A549 (cell line): ENCODE results near the gene MMP25.

Source experiments
- ESRRA ChIP-seq: fragments of 150-350 bp; IDR thresholded peaks from 2 replicates; pipeline ENCODE4 v1.6.1; 2014; ENCODE audit warnings: mild to moderate bottlenecking, low read length, borderline replicate concordance
- NR3C1 ChIP-seq: fragments of >200 bp; sonication (Bioruptor Twin); formaldehyde crosslinking; IDR thresholded peaks from 3 replicates; pipeline ENCODE4 v1.6.1; 2017
- RFX5 ChIP-seq: fragments of 450-650 bp; IDR thresholded peaks from 2 replicates; pipeline ENCODE4 v1.7.1; 2014; ENCODE audit warnings: antibody characterized with exemption, mild to moderate bottlenecking, moderate library complexity
- SMC3 ChIP-seq: fragments of >200 bp; sonication (Bioruptor Twin); formaldehyde crosslinking; IDR thresholded peaks from 3 replicates; pipeline ENCODE4 v1.6.1; 2018; ENCODE audit warnings: inconsistent platforms
- ZNF302 ChIP-seq: fragments of 250-450 bp; sonication (Bioruptor Pico); IDR thresholded peaks from 2 replicates; pipeline ENCODE4 v1.9.0; 2021; ENCODE audit warnings: inconsistent platforms, mild to moderate bottlenecking, moderate library complexity
- TF ChIP-seq, protein P1 (sequence below): fragments of >200 bp; sonication (Bioruptor Twin); formaldehyde crosslinking; IDR thresholded peaks from 3 replicates; pipeline ENCODE4 v1.5.1; 2016
- TF ChIP-seq, protein P2 (sequence below): fragments of 150-350 bp; IDR thresholded peaks from 2 replicates; pipeline ENCODE4 v1.6.1; 2014; ENCODE audit warnings: low read depth, mild to moderate bottlenecking, low read length
- TF ChIP-seq, protein P3 (sequence below): IDR thresholded peaks from 2 replicates; pipeline ENCODE4 v1.6.1; 2012

DNA sequence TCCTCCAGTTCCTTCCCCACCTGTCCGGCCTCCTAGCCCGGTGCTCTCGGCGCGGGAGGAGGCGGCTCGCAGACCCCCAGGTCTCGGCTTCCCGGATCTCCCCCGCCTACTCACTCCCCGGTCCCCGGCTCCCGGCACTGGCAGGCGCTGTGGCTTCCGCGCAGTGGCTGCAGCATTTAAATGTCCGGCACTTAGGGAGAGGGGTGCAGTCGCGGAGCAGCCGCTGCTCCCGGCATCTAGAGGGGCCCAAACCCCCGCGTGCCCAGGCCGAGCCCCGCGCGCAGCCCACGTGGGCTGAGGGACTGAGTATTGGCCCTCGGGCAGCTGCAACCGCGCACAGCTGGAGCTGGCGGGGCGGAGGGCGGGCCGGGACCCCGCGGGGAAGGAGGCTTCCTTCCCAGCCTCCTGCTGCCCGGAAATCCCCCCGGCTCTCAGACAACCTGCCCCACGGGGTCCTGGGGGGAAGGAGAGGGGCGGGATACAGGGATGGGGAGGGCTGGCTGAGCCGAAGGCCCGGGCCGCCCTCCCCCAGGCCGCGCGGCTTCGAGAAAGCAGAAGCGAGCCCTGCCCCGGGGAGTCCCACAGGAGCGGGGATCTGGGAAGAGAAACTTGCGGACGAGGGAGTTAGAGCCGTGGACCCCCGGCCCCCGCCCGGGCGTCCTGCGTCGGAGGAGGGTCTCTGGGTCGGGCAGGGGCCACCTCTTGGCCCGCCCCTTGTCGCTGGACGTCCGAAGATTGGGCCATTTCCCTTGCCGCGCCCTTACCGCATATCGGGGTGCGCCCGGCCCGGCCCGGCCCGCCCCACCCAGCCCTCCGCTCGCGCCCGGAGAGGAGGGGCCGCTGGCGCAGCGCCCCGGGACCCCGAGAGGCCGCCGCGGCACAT, at the start of gene MMP25:
- TF ChIP-seq NR3C1, result no peak
- TF ChIP-seq, protein P1, sequence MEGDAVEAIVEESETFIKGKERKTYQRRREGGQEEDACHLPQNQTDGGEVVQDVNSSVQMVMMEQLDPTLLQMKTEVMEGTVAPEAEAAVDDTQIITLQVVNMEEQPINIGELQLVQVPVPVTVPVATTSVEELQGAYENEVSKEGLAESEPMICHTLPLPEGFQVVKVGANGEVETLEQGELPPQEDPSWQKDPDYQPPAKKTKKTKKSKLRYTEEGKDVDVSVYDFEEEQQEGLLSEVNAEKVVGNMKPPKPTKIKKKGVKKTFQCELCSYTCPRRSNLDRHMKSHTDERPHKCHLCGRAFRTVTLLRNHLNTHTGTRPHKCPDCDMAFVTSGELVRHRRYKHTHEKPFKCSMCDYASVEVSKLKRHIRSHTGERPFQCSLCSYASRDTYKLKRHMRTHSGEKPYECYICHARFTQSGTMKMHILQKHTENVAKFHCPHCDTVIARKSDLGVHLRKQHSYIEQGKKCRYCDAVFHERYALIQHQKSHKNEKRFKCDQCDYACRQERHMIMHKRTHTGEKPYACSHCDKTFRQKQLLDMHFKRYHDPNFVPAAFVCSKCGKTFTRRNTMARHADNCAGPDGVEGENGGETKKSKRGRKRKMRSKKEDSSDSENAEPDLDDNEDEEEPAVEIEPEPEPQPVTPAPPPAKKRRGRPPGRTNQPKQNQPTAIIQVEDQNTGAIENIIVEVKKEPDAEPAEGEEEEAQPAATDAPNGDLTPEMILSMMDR, result no peak
- no peak for TF ChIP-seq ZNF302
- no peak for TF ChIP-seq SMC3
- no peak for TF ChIP-seq ESRRA
- TF ChIP-seq, protein P2, sequence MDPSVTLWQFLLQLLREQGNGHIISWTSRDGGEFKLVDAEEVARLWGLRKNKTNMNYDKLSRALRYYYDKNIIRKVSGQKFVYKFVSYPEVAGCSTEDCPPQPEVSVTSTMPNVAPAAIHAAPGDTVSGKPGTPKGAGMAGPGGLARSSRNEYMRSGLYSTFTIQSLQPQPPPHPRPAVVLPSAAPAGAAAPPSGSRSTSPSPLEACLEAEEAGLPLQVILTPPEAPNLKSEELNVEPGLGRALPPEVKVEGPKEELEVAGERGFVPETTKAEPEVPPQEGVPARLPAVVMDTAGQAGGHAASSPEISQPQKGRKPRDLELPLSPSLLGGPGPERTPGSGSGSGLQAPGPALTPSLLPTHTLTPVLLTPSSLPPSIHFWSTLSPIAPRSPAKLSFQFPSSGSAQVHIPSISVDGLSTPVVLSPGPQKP, result no peak
- TF ChIP-seq, protein P3, sequence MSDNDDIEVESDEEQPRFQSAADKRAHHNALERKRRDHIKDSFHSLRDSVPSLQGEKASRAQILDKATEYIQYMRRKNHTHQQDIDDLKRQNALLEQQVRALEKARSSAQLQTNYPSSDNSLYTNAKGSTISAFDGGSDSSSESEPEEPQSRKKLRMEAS, result peak; percentile 75
- no peak for TF ChIP-seq RFX5
